ENCODE results near the gene FAM200A. TPM values are rescaled to one million over a fixed set of nuclear protein-coding genes. Genes with fewer than 3 reads are reported as not detected.
A peak's percentile ranks its signal among the peaks of the same experiment; 100 is the strongest.

FAM200A gene
- total RNA-seq, 1 donor from 2014 or later: 6.8 TPM

DNA sequence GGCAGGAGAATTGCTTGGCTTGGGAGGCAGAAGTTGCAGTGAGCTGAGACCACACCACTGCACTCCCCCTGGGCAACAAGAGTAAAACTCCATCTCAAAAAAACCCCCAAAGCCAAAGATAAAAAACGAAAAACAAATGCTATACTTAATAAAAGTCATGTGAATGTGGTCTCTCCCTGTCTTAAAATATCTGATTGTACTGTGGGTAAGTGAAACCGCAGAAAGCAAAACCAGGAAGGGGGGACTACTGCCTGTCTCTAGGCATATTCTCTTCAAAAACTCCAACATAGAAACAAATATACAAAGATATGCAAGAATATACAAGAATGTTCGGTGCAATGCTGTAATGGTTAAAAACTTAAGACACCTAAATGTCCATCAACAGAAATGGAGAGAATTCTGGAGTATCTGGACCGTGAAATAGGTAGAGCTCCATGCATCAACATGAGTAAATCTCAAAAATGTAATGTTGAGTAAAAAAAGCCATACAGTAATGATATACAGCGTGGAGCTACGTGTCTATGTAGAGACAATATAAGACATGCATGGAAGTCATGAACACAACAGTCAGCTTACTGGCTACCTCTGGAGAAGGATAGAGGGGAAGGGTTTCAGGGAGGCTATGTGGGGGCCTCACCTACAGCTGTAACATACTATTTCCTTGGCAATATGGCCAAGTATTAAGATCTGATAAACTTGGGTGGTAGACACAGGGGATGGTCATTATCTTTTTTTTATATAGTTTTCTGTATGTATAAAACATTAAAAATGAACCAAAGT lies 54.0 kb downstream of the FAM200A start:
- Histone ChIP-seq H3K9ac (ENCODE audit: low read depth in 1 of 3, low read length in 3 of 3) (peak overlapping the region in 2 of 3 donors; percentile 59 to 69), H3K9me3 (ENCODE audit: control insufficient read depth in 3 of 3, low read length in 3 of 3) (peaks cover 9 to 11% (median 10%) of the 10 kb centered on the region in 3 donors), H3K4me1 (ENCODE audit: control insufficient read depth in 3 of 3, insufficient read depth in 3 of 3, low read length in 3 of 3) (peaks cover 16 to 29% (median 19%) of the 10 kb centered on the region in 3 donors), H3K4me3 (ENCODE audit: low read length in 3 of 3) (peak overlapping the region; percentile 77 to 99 (median 98)), H3K36me3 (ENCODE audit: control insufficient read depth in 3 of 3, insufficient read depth in 3 of 3, low read length in 3 of 3) (peaks cover 23 to 29% (median 25%) of the 10 kb centered on the region in 3 donors), H3K27ac (ENCODE audit: low read depth, low read length) (no peak overlapping the region), H3K27me3 (ENCODE audit: control insufficient read depth in 3 of 3, insufficient read depth in 3 of 3, low read length in 3 of 3) (no peaks in the 10 kb centered on the region)

Other genes starting within 250 kb of the FAM200A start
- gene ARPC1A, start 226.2 kb downstream of the FAM200A start, total RNA-seq: 53.2 TPM
- 44.9 TPM for gene ARPC1B, start 177.4 kb downstream of the FAM200A start, total RNA-seq
- gene PDAP1, start 143.5 kb downstream of the FAM200A start, total RNA-seq: 10.4 TPM
- gene BUD31, start 143.1 kb downstream of the FAM200A start, total RNA-seq: 44.4 TPM
- gene PTCD1, start 113.3 kb downstream of the FAM200A start, total RNA-seq: 5.7 TPM
- 29.2 TPM for gene CPSF4, start 113.2 kb downstream of the FAM200A start, total RNA-seq
- gene ATP5MF, start 85.9 kb downstream of the FAM200A start, total RNA-seq: 667 TPM
- 13.6 TPM for gene ZNF789, start 79.2 kb downstream of the FAM200A start, total RNA-seq
- 39.7 TPM for gene ZNF394, start 51.8 kb downstream of the FAM200A start, total RNA-seq
- 8.9 TPM for gene ZKSCAN5, start 47.5 kb downstream of the FAM200A start, total RNA-seq
- gene ZNF655, start 6.5 kb upstream of the FAM200A start, total RNA-seq: 31.3 TPM
- gene TMEM225B, start 46.2 kb upstream of the FAM200A start, total RNA-seq: 0.52 TPM
- gene ZSCAN25, start 64.8 kb upstream of the FAM200A start, total RNA-seq: 11.0 TPM
- 1.0 TPM for gene CYP3A5, start 127.9 kb upstream of the FAM200A start, total RNA-seq
- gene CYP3A7, start 183.1 kb upstream of the FAM200A start, total RNA-seq: 0.52 TPM
- not detected for gene CYP3A4, start 232.1 kb upstream of the FAM200A start, total RNA-seq